M059J (cell line): Measurements from ENCODE around the gene PLAAT5. TPM values are rescaled to one million over a fixed set of nuclear protein-coding genes. Genes with fewer than 3 reads are reported as not detected.
A peak's percentile ranks its signal among the peaks of the same experiment; 100 is the strongest.
"Not testable (repeated sequence)": the region's sequence is repeated elsewhere in the genome, so short reads cannot be mapped to it uniquely, and the experiment has no call there.

Experiments used
- DNase-seq: peaks from one replicate; pipeline ENCODE4 v3.0.0-alpha.2; 2012; ENCODE audit warnings: low read depth
- total RNA-seq: library from RNA; depleted of rRNA; stranded (reverse); fragments of >200 nt; shearing (Covaris generic); gene quantifications from 2 replicates; pipeline ENCODE4 v1.2.3, GENCODE V29; 2014; rRNA removed

PLAAT5 gene
- total RNA-seq, 1 experiment from 2014 or later: not detected

- DNase-seq: no peak
These were observed 10.9 kb downstream of the PLAAT5 start for GRCh38 chr11:63480039-63480438.

- peak; percentile 70 for DNase-seq
These were observed 12.1 kb downstream of the PLAAT5 start for GRCh38 chr11:63478896-63479295.

DNA sequence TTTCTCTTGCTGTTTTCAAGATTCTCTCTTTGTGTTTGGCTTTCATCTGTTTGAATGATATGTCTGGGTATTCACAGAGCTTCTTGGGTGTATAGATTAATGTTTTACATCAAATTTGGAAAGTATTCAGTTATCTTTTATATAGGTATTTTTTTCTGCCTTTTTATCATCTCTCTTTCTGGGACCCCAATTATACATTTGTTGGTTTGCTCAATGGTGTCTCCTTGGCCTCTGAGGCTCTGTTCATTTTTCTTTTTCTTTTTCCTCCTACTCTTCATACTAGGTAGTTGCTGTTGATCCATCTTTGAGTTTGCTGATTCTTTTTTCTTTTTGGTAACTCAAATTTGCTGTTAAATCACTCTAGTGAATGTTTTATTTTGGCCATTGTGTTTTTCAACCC is 14.3 kb downstream of the PLAAT5 start:
- DNase-seq: no peak

DNA sequence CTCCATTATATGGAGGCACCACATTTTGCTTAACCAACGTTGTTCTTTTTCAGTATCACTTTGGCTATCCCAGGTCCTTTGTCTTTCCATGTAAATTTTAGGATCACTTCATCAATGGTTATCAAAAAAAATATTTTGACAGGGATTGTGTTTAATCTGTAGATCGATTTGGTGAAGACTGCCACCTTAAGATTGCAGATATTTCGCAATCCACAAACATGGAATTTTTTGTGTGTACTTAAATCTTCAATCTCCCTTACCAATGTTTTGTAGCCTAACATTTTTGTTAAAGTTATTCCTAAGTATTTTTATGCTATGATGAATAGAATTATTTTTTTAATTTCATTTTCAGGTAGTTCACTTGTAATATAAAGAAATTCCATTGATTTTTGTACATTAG is 18.6 kb downstream of the PLAAT5 start:
- no peak for DNase-seq

GRCh38 chr11:63470311-63470710 is 20.7 kb downstream of the PLAAT5 start:
- DNase-seq: no peak

DNA sequence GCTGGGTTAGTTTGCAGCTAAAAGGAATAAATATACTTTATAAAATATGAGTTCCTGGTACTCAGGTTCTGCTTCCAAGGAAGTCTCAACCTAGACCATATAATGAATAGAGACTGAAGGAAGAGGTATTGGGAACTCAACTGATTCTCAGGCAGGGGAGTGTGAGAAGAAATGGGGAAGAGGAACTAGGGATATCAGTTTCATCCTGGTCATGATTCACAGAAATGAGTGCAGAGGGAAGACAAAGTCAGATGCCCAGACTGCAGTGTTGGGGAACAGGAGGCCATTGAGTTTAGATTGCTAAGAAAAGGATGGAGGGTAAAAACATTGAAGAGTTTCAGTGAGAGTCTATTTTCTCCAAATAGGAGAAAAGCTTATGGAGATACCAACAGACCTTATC is 28.8 kb downstream of the PLAAT5 start:
- DNase-seq: no peak

- DNase-seq: no peak
These were observed 31.4 kb downstream of the PLAAT5 start for GRCh38 chr11:63459586-63459985.

DNA sequence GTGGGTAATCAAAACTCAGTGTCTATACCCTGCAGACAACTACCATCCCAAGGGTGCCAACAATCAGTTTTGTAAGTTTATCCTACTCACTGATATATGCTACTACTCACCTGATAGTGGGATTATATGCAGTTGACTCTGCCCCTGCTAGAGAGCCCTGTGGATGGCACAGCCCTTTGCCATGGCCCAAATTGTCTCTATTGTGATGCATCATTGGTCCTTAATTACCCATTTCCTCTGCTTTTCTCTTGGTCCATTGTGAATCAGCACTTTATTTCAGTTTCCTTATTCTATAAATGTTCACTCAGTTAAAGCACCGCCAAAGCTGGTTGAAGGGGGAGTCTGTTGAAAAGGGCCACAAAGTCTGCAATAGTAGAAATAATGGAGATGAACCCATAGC is 42.3 kb downstream of the PLAAT5 start:
- DNase-seq: no peak

DNA sequence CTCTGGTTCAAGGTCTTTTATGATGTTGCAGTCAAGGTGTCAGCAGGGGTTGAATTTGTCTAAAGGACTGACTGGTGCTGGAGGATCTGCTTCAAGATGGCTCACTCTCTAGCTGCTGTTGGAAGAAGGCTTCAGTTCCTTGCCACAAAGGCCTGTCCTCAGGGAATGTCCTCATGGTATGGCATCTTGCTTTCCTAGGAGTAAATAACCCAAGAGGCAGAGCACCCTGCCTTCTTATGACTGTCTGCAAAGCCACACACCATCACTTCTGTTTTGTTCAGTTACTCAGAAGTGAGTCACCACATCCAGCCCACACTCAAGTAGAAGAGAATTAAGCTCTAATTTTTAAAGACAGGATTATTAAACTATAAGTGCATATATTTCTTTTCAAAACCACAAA is 45.2 kb downstream of the PLAAT5 start:
- DNase-seq: peak; percentile 51

DNA sequence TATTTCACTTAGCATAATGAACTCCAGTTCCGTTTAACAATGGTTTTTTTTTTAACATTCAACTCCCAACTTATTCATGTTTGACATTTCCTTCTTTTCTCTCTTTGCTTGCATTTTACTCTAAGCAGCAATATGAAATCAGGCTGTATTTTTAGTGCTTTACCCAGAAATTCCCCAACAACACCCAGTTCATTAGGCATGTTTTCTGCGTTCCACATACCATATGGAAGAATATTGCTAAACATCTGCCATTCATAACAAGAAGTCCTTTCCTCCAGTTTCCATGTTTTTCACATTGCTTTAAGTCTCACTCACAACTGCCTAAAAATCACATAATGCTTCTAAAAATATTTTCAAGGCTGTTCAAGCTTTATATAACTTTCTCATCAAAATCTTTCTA is 45.8 kb downstream of the PLAAT5 start:
- DNase-seq: no peak

GRCh38 chr11:63444160-63444559 is 46.8 kb downstream of the PLAAT5 start:
- peak; percentile 15 for DNase-seq

DNA sequence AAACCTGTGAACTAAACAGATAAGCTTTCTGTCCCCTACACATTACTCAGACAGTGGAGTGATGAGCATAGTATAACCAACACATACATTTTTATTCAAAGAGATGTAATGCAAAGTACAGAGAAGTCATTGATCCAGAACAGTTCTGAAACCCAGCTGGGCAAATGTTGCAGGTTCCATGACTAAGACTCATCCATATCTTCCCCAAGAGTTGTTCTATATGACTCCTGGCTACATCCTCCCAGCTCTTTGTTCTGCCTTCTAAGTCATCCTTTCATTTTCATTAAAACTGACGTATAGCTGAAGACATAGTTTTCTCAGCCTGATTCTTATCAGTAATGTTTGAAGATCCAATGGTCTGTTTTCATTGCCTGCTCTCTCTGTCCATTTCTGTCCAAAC is 47.3 kb downstream of the PLAAT5 start:
- no peak for DNase-seq

GRCh38 chr11:63435831-63436230 is 55.1 kb downstream of the PLAAT5 start:
- DNase-seq: not testable (repeated sequence)

DNA sequence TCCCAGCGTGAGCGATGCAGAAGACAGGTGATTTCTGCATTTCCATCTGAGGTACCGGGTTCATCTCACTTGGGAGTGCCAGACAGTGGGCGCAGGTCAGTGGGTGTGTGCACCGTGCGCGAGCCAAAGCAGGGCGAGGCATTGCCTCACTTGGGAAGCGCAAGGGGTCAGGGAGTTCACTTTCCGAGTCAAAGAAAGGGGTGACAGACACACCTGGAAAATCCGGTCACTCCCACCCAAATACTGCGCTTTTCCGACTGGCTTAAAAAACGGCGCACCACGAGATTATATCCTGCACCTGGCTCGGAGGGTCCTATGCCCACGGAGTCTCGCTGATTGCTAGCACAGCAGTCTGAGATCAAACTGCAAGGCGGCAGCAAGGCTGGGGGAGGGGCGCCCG is 55.6 kb downstream of the PLAAT5 start:
- not testable (repeated sequence) for DNase-seq

DNA sequence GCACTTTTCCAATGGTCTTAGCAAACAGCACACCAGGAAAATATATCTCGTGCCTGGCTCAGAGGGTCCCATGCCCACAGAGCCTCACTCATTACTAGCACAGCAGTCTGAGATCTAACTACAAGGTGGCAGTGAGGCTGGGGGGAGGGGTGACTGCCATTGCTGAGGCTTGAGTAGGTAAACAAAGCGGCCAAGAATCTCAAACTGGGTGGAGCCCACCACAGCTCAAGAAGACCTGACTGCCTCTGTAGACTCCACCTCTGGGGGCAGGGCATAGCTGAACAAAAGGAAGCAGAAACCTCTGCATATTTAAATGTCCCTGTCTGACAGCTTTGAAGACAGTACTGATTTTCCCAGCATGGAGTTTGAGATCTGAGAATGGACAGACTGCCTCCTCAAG is 60.2 kb downstream of the PLAAT5 start:
- not testable (repeated sequence) for DNase-seq

DNA sequence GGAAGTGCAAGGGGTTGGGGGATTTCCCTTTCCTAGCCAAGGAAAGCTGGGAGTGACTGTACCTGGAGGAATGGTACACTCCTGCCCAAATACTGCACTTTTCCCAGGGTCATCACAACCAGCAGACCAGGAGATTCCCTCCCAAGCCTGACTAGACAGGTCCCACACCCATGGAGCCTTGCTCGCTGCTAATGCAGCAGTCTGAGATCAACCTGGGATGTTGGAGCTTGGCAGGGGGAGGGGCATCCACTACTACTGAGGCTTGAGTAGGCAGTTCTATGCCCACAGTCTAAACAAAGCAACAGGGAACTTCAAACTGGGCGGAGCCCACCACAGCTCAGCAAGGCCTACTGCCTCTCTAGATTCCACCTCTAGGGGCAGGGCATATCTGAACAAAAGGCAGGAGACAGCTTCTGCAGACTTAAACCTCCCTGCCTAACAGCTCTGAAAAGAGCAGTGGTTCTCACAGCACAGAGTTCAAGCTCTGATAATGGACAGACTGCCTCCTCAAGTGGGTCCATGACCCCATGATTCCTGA is 62.9 kb downstream of the PLAAT5 start:
- DNase-seq: no peak

GRCh38 chr11:63417174-63417852 is 73.7 kb downstream of the PLAAT5 start:
- no peak for DNase-seq

Other genes starting within 250 kb of the PLAAT5 start
- not detected in 2 replicates for gene SLC22A25, start 247.6 kb downstream of the PLAAT5 start, total RNA-seq
- not detected in 2 replicates for gene SLC22A9, start 121.4 kb downstream of the PLAAT5 start, total RNA-seq
- gene LGALS12, start 14.9 kb upstream of the PLAAT5 start, total RNA-seq: not detected in 2 replicates
- 81.0 and 90.7 TPM in 2 replicates for gene PLAAT4, start 45.6 kb upstream of the PLAAT5 start, total RNA-seq
- gene PLAAT2, start 72.2 kb upstream of the PLAAT5 start, total RNA-seq: 2.8 TPM in 1 of 2 replicates, not detected in the other
- gene PLAAT3, start 123.3 kb upstream of the PLAAT5 start, total RNA-seq: 25.1 and 36.5 TPM in 2 replicates
- 51.3 and 80.4 TPM in 2 replicates for gene ATL3, start 180.2 kb upstream of the PLAAT5 start, total RNA-seq
- gene RTN3, start 190.3 kb upstream of the PLAAT5 start, total RNA-seq: 142 and 175 TPM in 2 replicates